ENCODE measurements around the gene PCF11. TPM values are rescaled to one million over a fixed set of nuclear protein-coding genes. Genes with fewer than 3 reads are reported as not detected.
A peak's percentile ranks its signal among the peaks of the same experiment; 100 is the strongest.

The PCF11 gene
- total and polyA plus RNA-seq, 2 of the 13 experiments (the other 11 are each of a cell fraction or from before 2014, with no cell fraction given) = 40.3 to 47.7 TPM

DNA sequence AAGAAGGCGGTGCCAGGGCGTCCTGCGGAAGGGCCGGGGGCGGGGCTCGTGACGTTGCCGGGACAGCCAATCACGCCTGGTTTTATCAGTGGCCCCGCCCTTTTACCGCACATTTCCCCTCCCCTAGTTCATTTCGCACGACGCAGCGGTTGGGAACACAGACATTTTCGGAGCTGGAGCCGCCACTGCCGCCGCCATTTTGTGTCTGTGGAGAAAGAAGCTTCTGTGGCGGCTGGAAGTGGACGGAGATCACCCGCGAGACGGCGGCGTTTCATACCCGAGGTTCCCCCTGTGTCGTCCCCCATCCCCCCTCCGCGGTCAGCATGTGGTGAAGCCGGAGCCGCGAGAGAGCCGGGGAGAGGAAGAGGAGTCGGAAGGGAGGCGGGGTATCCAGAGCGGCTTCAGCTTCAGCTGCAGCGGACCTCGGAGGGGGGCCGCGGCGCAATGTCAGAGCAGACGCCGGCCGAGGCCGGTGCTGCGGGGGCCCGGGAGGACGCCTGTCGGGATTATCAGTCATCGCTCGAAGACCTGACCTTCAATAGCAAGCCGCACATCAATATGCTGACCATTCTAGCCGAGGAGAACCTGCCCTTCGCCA lies at the start of gene PCF11 (continued):
- TF ChIP-seq NAIF1 (CRISPR knock-in tag; IDR thresholded peaks at IDR 0.05; ENCODE audit: borderline replicate concordance) (peak; percentile 46; the same call in 1 of the 2 replicates), ZBTB20 (CRISPR knock-in tag; IDR thresholded peaks at IDR 0.05; ENCODE audit: borderline replicate concordance, low read depth) (no peak), HMGA1 (CRISPR knock-in tag; conservative IDR thresholded peaks at IDR 0.05) (no peak), MAFK (conservative IDR thresholded peaks at IDR 0.05 in 1 of 2, IDR thresholded peaks at IDR 0.05 in 1 of 2; ENCODE audit: low read length in 2 of 2) (no peak), FOSL1 (CRISPR knock-in tag; IDR thresholded peaks at IDR 0.05; ENCODE audit: borderline replicate concordance) (no peak), TBL1XR1 (IDR thresholded peaks at IDR 0.05; ENCODE audit: borderline replicate concordance, low read length, partially characterized antibody) (no peak), TGIF2 (CRISPR knock-in tag; IDR thresholded peaks at IDR 0.05) (peak; percentile 90), MBD4 (IDR thresholded peaks at IDR 0.05; ENCODE audit: borderline replicate concordance, low read length) (no peak), ZBTB3 (CRISPR knock-in tag; IDR thresholded peaks at IDR 0.05; ENCODE audit: borderline replicate concordance, low read depth) (no peak), CBX5 (CRISPR knock-in tag; IDR thresholded peaks at IDR 0.05; ENCODE audit: borderline replicate concordance) (peak; percentile 61; the same call in 1 of the 2 replicates), NFKB2 (CRISPR knock-in tag; IDR thresholded peaks at IDR 0.05; ENCODE audit: borderline replicate concordance) (no peak), ZNF891 (CRISPR knock-in tag; IDR thresholded peaks at IDR 0.05) (peak; percentile 27; the same call in 1 of the 2 replicates), ZNF629 (CRISPR knock-in tag; conservative IDR thresholded peaks at IDR 0.05) (no peak), ZNF251 (CRISPR knock-in tag; IDR thresholded peaks at IDR 0.05) (no peak), ZMYM2 (CRISPR knock-in tag; IDR thresholded peaks at IDR 0.05) (no peak), ZFYVE20 (CRISPR knock-in tag; IDR thresholded peaks at IDR 0.05; ENCODE audit: borderline replicate concordance, low read depth) (no peak), NONO (IDR thresholded peaks at IDR 0.05) (no peak), NONO (CRISPR knock-in tag; conservative IDR thresholded peaks at IDR 0.05) (0 out of 2 replicates have a peak, but pooled peaks have one; percentile 41)
- TF ChIP-seq, protein P1, sequence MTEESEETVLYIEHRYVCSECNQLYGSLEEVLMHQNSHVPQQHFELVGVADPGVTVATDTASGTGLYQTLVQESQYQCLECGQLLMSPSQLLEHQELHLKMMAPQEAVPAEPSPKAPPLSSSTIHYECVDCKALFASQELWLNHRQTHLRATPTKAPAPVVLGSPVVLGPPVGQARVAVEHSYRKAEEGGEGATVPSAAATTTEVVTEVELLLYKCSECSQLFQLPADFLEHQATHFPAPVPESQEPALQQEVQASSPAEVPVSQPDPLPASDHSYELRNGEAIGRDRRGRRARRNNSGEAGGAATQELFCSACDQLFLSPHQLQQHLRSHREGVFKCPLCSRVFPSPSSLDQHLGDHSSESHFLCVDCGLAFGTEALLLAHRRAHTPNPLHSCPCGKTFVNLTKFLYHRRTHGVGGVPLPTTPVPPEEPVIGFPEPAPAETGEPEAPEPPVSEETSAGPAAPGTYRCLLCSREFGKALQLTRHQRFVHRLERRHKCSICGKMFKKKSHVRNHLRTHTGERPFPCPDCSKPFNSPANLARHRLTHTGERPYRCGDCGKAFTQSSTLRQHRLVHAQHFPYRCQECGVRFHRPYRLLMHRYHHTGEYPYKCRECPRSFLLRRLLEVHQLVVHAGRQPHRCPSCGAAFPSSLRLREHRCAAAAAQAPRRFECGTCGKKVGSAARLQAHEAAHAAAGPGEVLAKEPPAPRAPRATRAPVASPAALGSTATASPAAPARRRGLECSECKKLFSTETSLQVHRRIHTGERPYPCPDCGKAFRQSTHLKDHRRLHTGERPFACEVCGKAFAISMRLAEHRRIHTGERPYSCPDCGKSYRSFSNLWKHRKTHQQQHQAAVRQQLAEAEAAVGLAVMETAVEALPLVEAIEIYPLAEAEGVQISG (CRISPR knock-in tag; IDR thresholded peaks at IDR 0.05) = peak; percentile 72
- TF ChIP-seq, protein P2, sequence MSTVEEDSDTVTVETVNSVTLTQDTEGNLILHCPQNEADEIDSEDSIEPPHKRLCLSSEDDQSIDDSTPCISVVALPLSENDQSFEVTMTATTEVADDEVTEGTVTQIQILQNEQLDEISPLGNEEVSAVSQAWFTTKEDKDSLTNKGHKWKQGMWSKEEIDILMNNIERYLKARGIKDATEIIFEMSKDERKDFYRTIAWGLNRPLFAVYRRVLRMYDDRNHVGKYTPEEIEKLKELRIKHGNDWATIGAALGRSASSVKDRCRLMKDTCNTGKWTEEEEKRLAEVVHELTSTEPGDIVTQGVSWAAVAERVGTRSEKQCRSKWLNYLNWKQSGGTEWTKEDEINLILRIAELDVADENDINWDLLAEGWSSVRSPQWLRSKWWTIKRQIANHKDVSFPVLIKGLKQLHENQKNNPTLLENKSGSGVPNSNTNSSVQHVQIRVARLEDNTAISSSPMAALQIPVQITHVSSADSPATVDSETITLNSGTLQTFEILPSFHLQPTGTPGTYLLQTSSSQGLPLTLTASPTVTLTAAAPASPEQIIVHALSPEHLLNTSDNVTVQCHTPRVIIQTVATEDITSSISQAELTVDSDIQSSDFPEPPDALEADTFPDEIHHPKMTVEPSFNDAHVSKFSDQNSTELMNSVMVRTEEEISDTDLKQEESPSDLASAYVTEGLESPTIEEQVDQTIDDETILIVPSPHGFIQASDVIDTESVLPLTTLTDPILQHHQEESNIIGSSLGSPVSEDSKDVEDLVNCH (CRISPR knock-in tag; IDR thresholded peaks at IDR 0.05) = no peak
- TF ChIP-seq, protein P3, sequence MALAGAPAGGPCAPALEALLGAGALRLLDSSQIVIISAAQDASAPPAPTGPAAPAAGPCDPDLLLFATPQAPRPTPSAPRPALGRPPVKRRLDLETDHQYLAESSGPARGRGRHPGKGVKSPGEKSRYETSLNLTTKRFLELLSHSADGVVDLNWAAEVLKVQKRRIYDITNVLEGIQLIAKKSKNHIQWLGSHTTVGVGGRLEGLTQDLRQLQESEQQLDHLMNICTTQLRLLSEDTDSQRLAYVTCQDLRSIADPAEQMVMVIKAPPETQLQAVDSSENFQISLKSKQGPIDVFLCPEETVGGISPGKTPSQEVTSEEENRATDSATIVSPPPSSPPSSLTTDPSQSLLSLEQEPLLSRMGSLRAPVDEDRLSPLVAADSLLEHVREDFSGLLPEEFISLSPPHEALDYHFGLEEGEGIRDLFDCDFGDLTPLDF (CRISPR knock-in tag; IDR thresholded peaks at IDR 0.05) = peak; percentile 60; the same call in 1 of the 2 replicates
- TF ChIP-seq, protein P4, sequence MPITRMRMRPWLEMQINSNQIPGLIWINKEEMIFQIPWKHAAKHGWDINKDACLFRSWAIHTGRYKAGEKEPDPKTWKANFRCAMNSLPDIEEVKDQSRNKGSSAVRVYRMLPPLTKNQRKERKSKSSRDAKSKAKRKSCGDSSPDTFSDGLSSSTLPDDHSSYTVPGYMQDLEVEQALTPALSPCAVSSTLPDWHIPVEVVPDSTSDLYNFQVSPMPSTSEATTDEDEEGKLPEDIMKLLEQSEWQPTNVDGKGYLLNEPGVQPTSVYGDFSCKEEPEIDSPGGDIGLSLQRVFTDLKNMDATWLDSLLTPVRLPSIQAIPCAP (CRISPR knock-in tag; IDR thresholded peaks at IDR 0.05; ENCODE audit: low read depth) = no peak
